HG03280 (cell line): ENCODE data around the gene PKN1.
A peak's percentile ranks its signal among the peaks of the same experiment; 100 is the strongest.

Experiments
- ATAC-seq: cut with Tn5 transposase; IDR thresholded peaks from one replicate; pipeline ENCODE4 v1.9.1; 2021; ENCODE audit warnings: mild to moderate bottlenecking, moderate library complexity; ENCODE audit not compliant: unreplicated experiment

PKN1 gene

GRCh38 chr19:14406645-14407401 lies 26.3 kb upstream of the PKN1 start:
- ATAC-seq, result no peak

DNA sequence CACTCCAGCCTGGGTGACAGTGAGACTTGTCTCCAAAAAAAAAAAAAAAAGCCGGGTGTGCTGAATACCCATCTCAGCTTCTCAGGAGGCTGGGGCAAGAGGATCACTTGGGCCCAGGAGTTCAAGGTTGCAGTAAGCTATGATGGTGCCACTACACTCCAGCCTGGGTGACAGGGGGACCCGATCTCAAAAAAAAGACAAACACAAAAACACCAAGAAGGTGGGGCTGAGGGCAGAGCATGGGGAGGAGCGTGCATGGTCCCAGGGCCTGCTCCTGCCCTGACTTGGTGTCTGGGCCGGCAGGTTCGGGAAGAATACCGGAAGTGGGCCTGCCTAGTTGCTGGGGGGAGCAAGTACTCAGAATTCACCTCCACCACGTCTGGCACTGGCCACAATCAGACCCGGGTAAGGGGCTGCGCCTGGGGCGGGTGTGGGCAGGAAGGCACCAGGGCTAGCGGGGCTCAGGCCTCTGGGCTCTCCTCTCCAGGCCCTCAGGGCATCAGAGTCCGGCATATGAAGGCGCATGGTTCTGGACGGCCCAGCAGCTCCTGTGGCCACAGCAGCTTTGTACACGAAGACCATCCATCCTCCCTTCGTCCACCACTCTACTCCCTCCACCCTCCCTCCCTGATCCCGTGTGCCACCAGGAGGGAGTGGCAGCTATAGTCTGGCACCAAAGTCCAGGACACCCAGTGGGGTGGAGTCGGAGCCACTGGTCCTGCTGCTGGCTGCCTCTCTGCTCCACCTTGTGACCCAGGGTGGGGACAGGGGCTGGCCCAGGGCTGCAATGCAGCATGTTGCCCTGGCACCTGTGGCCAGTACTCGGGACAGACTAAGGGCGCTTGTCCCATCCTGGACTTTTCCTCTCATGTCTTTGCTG lies 25.3 kb upstream of the PKN1 start:
- ATAC-seq, result no peak

DNA sequence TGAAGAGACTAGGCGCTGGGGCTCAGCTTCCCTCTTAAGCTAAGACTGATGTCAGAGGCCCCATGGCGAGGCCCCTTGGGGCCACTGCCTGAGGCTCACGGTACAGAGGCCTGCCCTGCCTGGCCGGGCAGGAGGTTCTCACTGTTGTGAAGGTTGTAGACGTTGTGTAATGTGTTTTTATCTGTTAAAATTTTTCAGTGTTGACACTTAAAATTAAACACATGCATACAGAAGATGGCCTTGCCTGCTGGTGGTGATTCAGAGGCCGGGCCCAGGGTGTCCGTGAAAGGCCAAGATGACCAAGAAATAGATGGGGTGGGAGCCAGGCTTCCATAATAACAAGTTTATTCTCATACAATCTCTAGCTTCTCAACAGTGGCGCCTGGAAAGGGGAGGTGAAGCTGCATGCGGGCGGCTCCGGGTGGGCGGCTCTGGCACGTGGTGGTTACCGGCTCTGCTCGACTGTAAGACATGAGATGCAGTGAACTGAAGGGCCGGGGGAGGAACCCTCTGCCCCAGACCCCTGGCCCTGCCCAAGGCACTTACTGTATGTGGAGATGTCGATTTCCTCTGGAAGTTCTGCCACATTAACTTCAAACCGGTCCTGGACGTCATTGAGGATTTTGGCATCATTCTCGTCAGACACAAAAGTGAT lies 24.5 kb upstream of the PKN1 start:
- ATAC-seq, result no peak

GRCh38 chr19:14409146-14410023 lies 23.7 kb upstream of the PKN1 start:
- no peak for ATAC-seq

GRCh38 chr19:14410091-14411051 lies 22.7 kb upstream of the PKN1 start:
- ATAC-seq, result no peak

GRCh38 chr19:14411161-14411937 lies 21.8 kb upstream of the PKN1 start:
- no peak for ATAC-seq

DNA sequence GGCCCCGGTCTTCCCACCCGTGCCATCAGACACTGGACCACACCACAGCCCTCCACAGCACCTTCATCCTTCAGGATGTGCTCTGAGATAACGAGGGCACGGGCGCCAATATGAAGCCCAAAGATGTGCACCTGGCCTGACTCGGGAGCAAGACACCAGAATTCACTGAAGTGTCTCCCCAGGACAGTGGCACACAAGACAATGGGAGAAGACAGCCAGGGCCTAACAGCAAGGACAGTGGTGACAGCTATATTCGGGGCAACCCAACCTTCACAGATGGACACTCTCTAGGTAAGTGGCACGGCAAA lies 21.2 kb upstream of the PKN1 start:
- ATAC-seq, result no peak

GRCh38 chr19:14412324-14412995 lies 20.6 kb upstream of the PKN1 start:
- no peak for ATAC-seq

- ATAC-seq, result no peak
Observed at GRCh38 chr19:14412996-14413692, 20.0 kb upstream of the PKN1 start.

DNA sequence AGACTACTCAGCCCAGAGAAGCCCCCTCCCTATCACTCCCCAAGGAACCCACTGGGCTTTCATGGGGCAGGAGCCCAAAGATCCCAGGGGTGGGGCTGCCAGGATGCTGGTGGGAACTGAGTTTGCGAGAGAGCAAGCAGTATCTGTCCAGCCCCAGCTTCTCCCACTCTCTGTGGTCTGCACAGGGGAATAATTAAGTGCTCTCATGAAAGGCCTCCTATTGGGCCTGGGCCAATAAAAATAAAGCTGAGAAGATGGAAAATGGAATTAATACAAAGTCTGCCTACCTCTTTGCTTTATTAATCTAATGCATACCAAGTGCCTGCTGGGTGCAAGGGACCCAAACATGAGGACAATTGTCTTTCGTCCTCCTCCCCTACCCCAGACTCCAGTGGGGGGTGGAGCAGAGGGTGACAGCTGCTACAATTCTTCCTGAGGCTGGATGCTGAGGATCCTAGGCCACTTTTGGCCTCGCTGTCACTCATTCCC lies 19.4 kb upstream of the PKN1 start:
- no peak for ATAC-seq

- no peak for ATAC-seq
Observed at GRCh38 chr19:14414926-14415690, 18.0 kb upstream of the PKN1 start.

- no peak for ATAC-seq
Observed at GRCh38 chr19:14416817-14417231, 16.3 kb upstream of the PKN1 start.

DNA sequence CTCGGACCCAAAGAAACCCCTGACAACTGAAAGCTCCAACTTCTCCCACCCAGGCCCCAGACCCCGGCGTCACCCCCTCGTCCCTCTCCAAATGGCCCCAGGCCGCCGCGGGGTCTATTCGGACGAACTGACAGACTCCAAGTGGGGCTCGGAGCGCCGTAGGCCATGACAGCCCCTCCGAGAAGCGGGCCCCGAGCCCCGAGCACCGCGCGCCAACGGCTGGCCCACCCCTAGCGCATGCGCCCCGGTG lies 14.3 kb upstream of the PKN1 start:
- peak; percentile 37 for ATAC-seq

DNA sequence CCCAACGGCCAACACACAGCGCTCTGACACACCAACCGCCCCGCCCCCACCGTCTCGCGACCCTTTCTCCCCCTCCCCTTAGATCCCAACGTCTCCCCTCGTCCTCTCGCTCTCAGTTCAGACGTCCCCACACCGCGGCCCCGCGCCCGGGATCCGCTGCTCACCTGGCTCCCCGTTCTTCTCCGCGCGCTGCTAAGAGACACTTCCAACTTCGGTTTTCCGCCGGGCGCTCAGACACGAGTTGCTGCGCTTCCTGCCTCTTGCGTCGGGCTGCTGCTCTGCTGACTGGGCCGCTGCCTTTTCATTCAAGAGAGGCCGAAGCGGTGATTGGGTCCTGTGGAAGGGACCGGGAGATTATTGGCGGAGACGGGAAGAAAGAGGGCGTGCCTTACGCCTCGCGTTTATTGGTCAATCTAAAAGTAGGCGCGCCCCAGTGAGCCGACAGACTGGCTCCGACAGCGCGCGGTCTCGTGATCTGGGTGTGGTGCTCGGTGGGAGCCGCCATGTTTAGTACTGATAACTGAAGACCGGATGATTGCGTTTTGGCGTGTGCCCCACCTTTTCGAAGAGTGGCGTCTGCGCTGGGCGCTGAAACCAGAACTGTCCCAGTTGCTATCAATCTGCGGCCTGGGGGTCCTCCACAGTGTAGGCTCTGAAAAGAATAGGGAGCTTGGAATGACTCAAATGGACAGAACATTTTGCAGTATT lies 13.8 kb upstream of the PKN1 start, which contains the start of gene DDX39A:
DDX39A (minus strand) TSS at position 236 of the 708 bp plus-strand sequence. CDS start 6,121 bp downstream, outside the sequence.
- ATAC-seq, result peak; percentile 84

DNA sequence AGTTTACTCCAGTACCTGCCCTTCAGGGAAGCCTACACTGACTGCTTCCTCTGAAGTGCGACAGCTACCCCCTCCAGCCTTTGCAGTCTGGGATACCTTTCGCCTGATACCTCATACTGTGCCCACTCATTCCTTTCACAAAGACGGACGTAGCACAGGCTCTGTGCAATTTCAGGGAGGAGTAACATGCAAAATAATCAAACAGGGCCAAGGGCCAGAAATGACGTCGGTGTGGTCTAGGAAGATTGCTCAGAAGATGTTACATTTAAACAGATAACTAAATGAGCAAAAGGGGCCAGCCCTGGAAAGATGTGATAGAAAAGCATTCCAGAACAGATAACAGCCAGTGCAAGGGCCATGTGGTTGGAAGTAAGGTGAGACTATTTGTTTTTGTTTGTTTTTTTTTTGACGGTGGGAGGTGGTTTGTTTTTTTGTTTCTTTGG lies 7.4 kb upstream of the PKN1 start:
- no peak for ATAC-seq

DNA sequence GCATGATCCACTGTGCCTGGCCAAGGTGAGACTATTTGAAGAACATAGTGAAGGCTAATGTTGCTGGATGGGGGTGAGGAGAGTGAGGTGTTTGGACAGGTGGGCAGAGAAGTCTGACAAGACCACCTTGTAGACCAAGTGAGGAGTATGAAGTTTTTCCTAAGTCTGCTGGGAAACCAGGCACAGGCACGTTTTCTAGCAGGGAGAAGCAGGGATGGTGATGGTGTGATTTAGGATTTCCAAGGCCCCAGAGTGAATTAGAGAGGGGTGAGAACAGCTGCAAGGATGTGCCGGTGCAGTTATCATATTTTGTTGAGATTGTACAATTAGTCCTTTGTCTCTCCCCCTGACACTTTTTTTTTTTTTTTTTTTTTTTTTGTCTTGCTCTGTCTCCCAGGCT lies 5.6 kb upstream of the PKN1 start:
- no peak for ATAC-seq
